ENCODE results near the gene B4GALNT4. TPM values are rescaled to one million over a fixed set of nuclear protein-coding genes. Genes with fewer than 3 reads are reported as not detected.

Gene B4GALNT4
- total and polyA plus RNA-seq, 2 of the 8 experiments (the other 6 are each of a cell fraction or from before 2014, with no cell fraction given) = 40.9 to 76.3 TPM

DNA sequence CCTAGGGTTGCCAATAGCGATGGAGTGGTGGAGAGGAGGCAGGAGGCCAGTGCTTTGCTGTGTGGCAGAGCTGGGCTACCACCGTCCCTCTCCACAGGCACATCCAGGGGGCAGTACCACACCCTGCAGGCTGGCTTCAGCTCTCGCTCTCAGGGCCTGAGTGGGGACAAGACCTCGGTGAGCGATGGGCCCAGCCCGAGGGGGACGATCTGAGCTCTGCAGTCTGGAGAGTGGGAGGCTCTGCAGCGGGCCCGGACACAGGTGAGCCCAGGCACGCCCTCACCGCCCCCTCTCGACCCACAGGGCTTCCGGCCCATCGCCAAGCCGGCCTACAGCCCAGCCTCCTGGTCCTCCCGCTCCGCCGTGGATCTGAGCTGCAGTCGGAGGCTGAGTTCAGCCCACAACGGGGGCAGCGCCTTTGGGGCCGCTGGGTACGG lies 27.2 kb downstream of the B4GALNT4 start (continued):
- no peak for TF ChIP-seq SP2 (IDR thresholded peaks at IDR 0.05; ENCODE audit: low read length)
- no peak for TF ChIP-seq CBX5 (IDR thresholded peaks at IDR 0.05; ENCODE audit: low read depth, low read length)
- no peak for TF ChIP-seq CHD2 (IDR thresholded peaks at IDR 0.05; ENCODE audit: low read length)
- no peak for TF ChIP-seq CEBPB (IDR thresholded peaks at IDR 0.05; ENCODE audit: low read depth, low read length)
- no peak for TF ChIP-seq TBP (IDR thresholded peaks at IDR 0.05; ENCODE audit: low read depth, low read length)
- TF ChIP-seq CHD7 (IDR thresholded peaks at IDR 0.05; ENCODE audit: insufficient replicate concordance, low read length) = no peak
- TF ChIP-seq ASH2L (IDR thresholded peaks at IDR 0.05; ENCODE audit: low read length) = no peak
- no peak for TF ChIP-seq POLR2A (IDR thresholded peaks at IDR 0.05; ENCODE audit: control extremely low read depth in 1 of 2, low read depth in 2 of 2, low read length in 2 of 2)
- TF ChIP-seq JUN (IDR thresholded peaks at IDR 0.05; ENCODE audit: low read depth, low read length) = no peak
- TF ChIP-seq PHF8 (conservative IDR thresholded peaks at IDR 0.05; ENCODE audit: low read depth, low read length) = no peak
- no peak for TF ChIP-seq HDAC2 (IDR thresholded peaks at IDR 0.05; ENCODE audit: borderline replicate concordance in 1 of 2, low read depth in 2 of 2, low read length in 2 of 2)
- TF ChIP-seq CBX8 (IDR thresholded peaks at IDR 0.05; ENCODE audit: borderline replicate concordance, low read depth, low read length) = no peak
- TF ChIP-seq TAF1 (IDR thresholded peaks at IDR 0.05; ENCODE audit: low read depth, low read length) = no peak
- TF ChIP-seq POU5F1 (IDR thresholded peaks at IDR 0.05; ENCODE audit: low read depth, low read length) = no peak

Data from H1 (cell line).